Measurements from ENCODE around the gene TMEM119.
"Not testable (repeated sequence)": the region's sequence is repeated elsewhere in the genome, so short reads cannot be mapped to it uniquely, and the experiment has no call there.

TMEM119 gene

GRCh38 chr12:108621161-108621560, 23.3 kb upstream of the TMEM119 start:
- Histone ChIP-seq H3K4me1 (peaks cover 37 to 73% (median 45%) of the 10 kb centered on the region in 10 experiments), H3K36me3 (peaks cover 0 to 25% (median 0%) of the 10 kb centered on the region in 11 experiments; a peak in 10 of 22 replicates), H3K27me3 (no peaks in the 10 kb centered on the region), H4K20me1 (no peaks in the 10 kb centered on the region), H3K9me3 (replicated peaks in 1 of 11) (peaks cover 2 to 17% (median 3%) of the 10 kb centered on the region in 11 experiments), H3K27ac (peak overlapping the region in 2 of 11 experiments; percentile 75 to 76; a peak in 3 of 22 replicates), H3K4me3 (no peak overlapping the region), H3K9ac (0 out of 22 replicates have a peak overlapping the region, but pooled peaks of 2 of the 11 experiments have one; percentile 3 to 49), H3K4me2 (peak overlapping the region in 3 of 11 experiments; percentile 65 to 80 (median 69); a peak in 6 of 22 replicates)
- TF ChIP-seq Cebpa-rat (IDR thresholded peaks at IDR 0.05) = no peak

GRCh38 chr12:108620236-108620879, 22.5 kb upstream of the TMEM119 start:
- peaks cover 0 to 25% (median 0%) of the 10 kb centered on the region in 11 experiments; a peak in 10 of 22 replicates for H3K36me3 ChIP-seq
- H3K27ac ChIP-seq = peak overlapping the region in 3 of 11 experiments; percentile 20 to 75 (median 49); a peak in 5 of 22 replicates
- no peaks in the 10 kb centered on the region for H3K27me3 ChIP-seq
- TF ChIP-seq Cebpa-rat (IDR thresholded peaks at IDR 0.05) = peak in 3 of 11 experiments; percentile 19 to 25 (median 24); a peak in 1 of 22 replicates
- no peak overlapping the region for H3K4me3 ChIP-seq
- peaks cover 38 to 75% (median 48%) of the 10 kb centered on the region in 10 experiments for H3K4me1 ChIP-seq
- H3K4me2 ChIP-seq = peak overlapping the region in 3 of 11 experiments; percentile 65 to 80 (median 69); a peak in 5 of 22 replicates
- no peaks in the 10 kb centered on the region for H4K20me1 ChIP-seq
- peaks cover 9 to 25% (median 11%) of the 10 kb centered on the region in 11 experiments for H3K9me3 ChIP-seq (replicated peaks in 1 of 11)
- H3K9ac ChIP-seq = no peak overlapping the region

GRCh38 chr12:108619369-108620160, 21.7 kb upstream of the TMEM119 start:
- Histone ChIP-seq H4K20me1 (no peaks in the 10 kb centered on the region), H3K27ac (peak overlapping the region in 1 of 11 experiments; percentile 75; a peak in 1 of 22 replicates), H3K9me3 (replicated peaks in 1 of 11) (peaks cover 9 to 28% (median 14%) of the 10 kb centered on the region in 11 experiments), H3K36me3 (peaks cover 0 to 25% (median 0%) of the 10 kb centered on the region in 11 experiments; a peak in 10 of 22 replicates), H3K4me3 (no peak overlapping the region), H3K4me1 (peaks cover 39 to 78% (median 50%) of the 10 kb centered on the region in 10 experiments), H3K9ac (peak overlapping the region in 1 of 11 experiments; percentile 2; a peak in 1 of 22 replicates), H3K27me3 (no peaks in the 10 kb centered on the region), H3K4me2 (peak overlapping the region in 3 of 11 experiments; percentile 65 to 80 (median 69); a peak in 1 of 22 replicates)
- TF ChIP-seq Cebpa-rat (IDR thresholded peaks at IDR 0.05) = no peak

GRCh38 chr12:108618953-108619274, 21.0 kb upstream of the TMEM119 start:
- not testable (repeated sequence) for H4K20me1 ChIP-seq, H3K4me3 ChIP-seq, H3K27me3 ChIP-seq
- Histone ChIP-seq H3K27ac (peak overlapping the region in 1 of 11 experiments; percentile 81; a peak in 1 of 22 replicates), H3K9me3 (replicated peaks in 1 of 11) (peaks cover 9 to 27% (median 14%) of the 10 kb centered on the region in 11 experiments), H3K4me1 (peaks cover 39 to 84% (median 51%) of the 10 kb centered on the region in 10 experiments), H3K36me3 (peaks cover 0 to 22% (median 0%) of the 10 kb centered on the region in 11 experiments; a peak in 10 of 22 replicates), H3K9ac (peak overlapping the region in 3 of 11 experiments; percentile 2 to 64 (median 18); a peak in 3 of 22 replicates), H3K4me2 (peak overlapping the region in 3 of 11 experiments; percentile 64 to 87 (median 81); a peak in 3 of 22 replicates)

- peak overlapping the region in 6 of 11 experiments; percentile 19 to 81 (median 76); a peak in 5 of 22 replicates for H3K27ac ChIP-seq
Measured at GRCh38 chr12:108618079-108618952, 20.4 kb upstream of the TMEM119 start.

GRCh38 chr12:108616941-108617858, 19.3 kb upstream of the TMEM119 start:
- H4K20me1 ChIP-seq = no peaks in the 10 kb centered on the region
- peak overlapping the region; percentile 58 to 87 (median 79) for H3K4me2 ChIP-seq
- no peaks in the 10 kb centered on the region for H3K27me3 ChIP-seq
- peak overlapping the region; percentile 45 to 81 (median 76); a peak in 21 of 22 replicates for H3K27ac ChIP-seq
- peaks cover 37 to 91% (median 58%) of the 10 kb centered on the region in 10 experiments for H3K4me1 ChIP-seq
- peak overlapping the region in 2 of 10 experiments; percentile 23 to 40; a peak in 1 of 20 replicates for H3K4me3 ChIP-seq
- H3K9me3 ChIP-seq (replicated peaks in 1 of 11) = peaks cover 9 to 15% (median 13%) of the 10 kb centered on the region in 11 experiments
- H3K36me3 ChIP-seq = peaks cover 0 to 9% (median 0%) of the 10 kb centered on the region in 11 experiments; a peak in 3 of 22 replicates
- TF ChIP-seq Cebpa-rat (IDR thresholded peaks at IDR 0.05) = peak in 6 of 11 experiments; percentile 18 to 57 (median 42); a peak in 4 of 22 replicates
- H3K9ac ChIP-seq = peak overlapping the region; percentile 5 to 66 (median 50); a peak in 19 of 22 replicates

More at GRCh38 chr12:108618079-108618952, 20.4 kb upstream of the TMEM119 start:
- Histone ChIP-seq H3K36me3 (peaks cover 0 to 16% (median 0%) of the 10 kb centered on the region in 11 experiments; a peak in 10 of 22 replicates), H3K4me3 (no peak overlapping the region), H3K9ac (peak overlapping the region in 5 of 11 experiments; percentile 2 to 64 (median 15); a peak in 6 of 22 replicates), H3K4me2 (peak overlapping the region in 10 of 11 experiments; percentile 58 to 87 (median 80); a peak in 18 of 22 replicates), H4K20me1 (no peaks in the 10 kb centered on the region), H3K27me3 (no peaks in the 10 kb centered on the region), H3K4me1 (peaks cover 41 to 90% (median 57%) of the 10 kb centered on the region in 10 experiments), H3K9me3 (replicated peaks in 1 of 11) (peaks cover 9 to 21% (median 14%) of the 10 kb centered on the region in 11 experiments)
- no peak for TF ChIP-seq Cebpa-rat (IDR thresholded peaks at IDR 0.05)

- Histone ChIP-seq H3K27ac (peak overlapping the region; percentile 45 to 81 (median 76); a peak in 21 of 22 replicates), H3K36me3 (peaks cover 0 to 5% (median 0%) of the 10 kb centered on the region in 11 experiments; a peak in 2 of 22 replicates), H3K4me1 (peaks cover 35 to 91% (median 55%) of the 10 kb centered on the region in 10 experiments), H3K27me3 (no peaks in the 10 kb centered on the region), H3K4me2 (peak overlapping the region; percentile 58 to 87 (median 79)), H3K9me3 (replicated peaks in 1 of 11) (peaks cover 9 to 15% (median 13%) of the 10 kb centered on the region in 11 experiments), H3K9ac (peak overlapping the region; percentile 5 to 66 (median 50); a peak in 18 of 22 replicates), H4K20me1 (no peaks in the 10 kb centered on the region), H3K4me3 (peak overlapping the region in 2 of 10 experiments; percentile 23 to 40; a peak in 2 of 20 replicates)
- TF ChIP-seq Cebpa-rat (IDR thresholded peaks at IDR 0.05) = no peak
Measured at GRCh38 chr12:108616359-108616758, 18.5 kb upstream of the TMEM119 start.

All from BLaER1 treated with 17β-estradiol and CSF1 and Interleukin-3, amounts not matched to agents 10 nM and 100 nM (cell line).